Measurements from ENCODE around the gene KRT20. TPM values are rescaled to one million over a fixed set of nuclear protein-coding genes. Genes with fewer than 3 reads are reported as not detected.

Gene KRT20
- total and polyA plus RNA-seq, 9 of the 15 experiments (the other 6 are each of a cell fraction or from before 2014, with no cell fraction given) = 0.44 TPM; not detected in 8

DNA sequence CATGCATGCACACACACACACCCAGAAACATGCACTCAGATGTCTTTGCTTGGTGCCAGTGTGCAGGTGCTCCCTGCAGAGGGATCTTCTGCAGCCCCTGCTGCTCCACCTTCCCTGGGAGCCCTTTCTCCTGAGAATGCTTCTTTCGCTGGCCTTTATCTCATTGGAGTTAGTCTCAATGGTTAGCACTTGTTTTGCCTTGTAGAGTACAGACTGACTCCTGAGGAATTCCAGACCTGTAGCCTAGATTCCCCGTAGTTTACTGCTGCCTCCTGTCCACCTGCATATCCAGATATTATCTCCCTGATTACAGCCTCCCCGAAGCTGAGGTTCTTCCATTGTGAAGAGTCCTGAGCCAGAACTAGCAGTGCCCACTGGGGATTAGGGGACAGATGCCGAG lies 14.9 kb downstream of the KRT20 start:
- intact Hi-C loops (cut with micrococcal nuclease) (no loop called here), in situ Hi-C loops (cut with MboI) (no loop called here)
- no peak overlapping the region for H2AFZ ChIP-seq (ENCODE audit: low read depth, low read length)
- ChIA-PET CTCF (ENCODE audit: low intra/inter-chr PET ratio) (no interaction called here), POLR2A (no interaction called here)
- no peak overlapping the region for H3K27ac ChIP-seq (ENCODE audit: extremely low read depth, low read depth, low read length)
- H3K9me3 ChIP-seq (replicated peaks; ENCODE audit: control insufficient read depth, insufficient read depth, low read depth, low read length) = no peaks in the 10 kb centered on the region
- H3K4me1 ChIP-seq (replicated peaks in 1 of 2; ENCODE audit: control insufficient read depth in 2 of 2, insufficient read depth in 2 of 2, low read length in 2 of 2) = peaks cover 0 to 5% of the 10 kb centered on the region in 2 experiments; a peak in 2 of 5 replicates
- H4K20me1 ChIP-seq (replicated peaks; ENCODE audit: control insufficient read depth, insufficient read depth, low read length) = no peaks in the 10 kb centered on the region
- WGBS (ENCODE audit: insufficient coverage, low coverage, missing lambda C conversion rate) = 7% methylated on average over 4 of the region's 4 CpGs
- FAIRE-seq (no peak), ATAC-seq (no peak), DNase-seq (ENCODE audit: extremely low read depth in 1 of 4, low spot score in 3 of 4) (no peak)
- no peak overlapping the region for H3K9ac ChIP-seq (ENCODE audit: insufficient read depth in 1 of 2, low read depth in 2 of 2, low read length in 2 of 2)
- no TSS peak for BruUV-seq (replicated peaks)
- no peaks in the 10 kb centered on the region for H3K79me2 ChIP-seq (ENCODE audit: control insufficient read depth, insufficient read depth, low read length)
- no peak for TF ChIP-seq XRCC5 (IDR thresholded peaks at IDR 0.05; ENCODE audit: low read depth, low read length)
- TF ChIP-seq, protein P1, sequence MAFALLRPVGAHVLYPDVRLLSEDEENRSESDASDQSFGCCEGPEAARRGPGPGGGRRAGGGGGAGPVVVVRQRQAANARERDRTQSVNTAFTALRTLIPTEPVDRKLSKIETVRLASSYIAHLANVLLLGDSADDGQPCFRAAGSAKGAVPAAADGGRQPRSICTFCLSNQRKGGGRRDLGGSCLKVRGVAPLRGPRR (CRISPR knock-in tag; IDR thresholded peaks at IDR 0.05) = no peak
- no peak for TF ChIP-seq NFIX (CRISPR knock-in tag; IDR thresholded peaks at IDR 0.05; ENCODE audit: low read depth)
- no peak for TF ChIP-seq MIER1 (IDR thresholded peaks at IDR 0.05; ENCODE audit: low read depth)
- TF ChIP-seq ZNF79 (CRISPR knock-in tag; IDR thresholded peaks at IDR 0.05; ENCODE audit: low read depth) = no peak
- TF ChIP-seq ETS2 (tag; IDR thresholded peaks at IDR 0.05; ENCODE audit: borderline replicate concordance, poor library complexity, severe bottlenecking) = no peak
- TF ChIP-seq ZNF561 (CRISPR knock-in tag; conservative IDR thresholded peaks at IDR 0.05) = no peak
- H3K27me3 ChIP-seq (ENCODE audit: control insufficient read depth in 2 of 2, insufficient read depth in 2 of 2, low read length in 2 of 2) = no peaks in the 10 kb centered on the region
- no peaks in the 10 kb centered on the region for H3K36me3 ChIP-seq (ENCODE audit: control insufficient read depth, insufficient read depth, low read length)
- no peak overlapping the region for H3K4me3 ChIP-seq
- no peaks in the 10 kb centered on the region for H3K9me1 ChIP-seq (ENCODE audit: control insufficient read depth, insufficient read depth, low read length)
- H3K4me2 ChIP-seq (ENCODE audit: insufficient read depth, low read length) = no peak overlapping the region
